WTC11 (cell line): ENCODE results near the gene DNAJB5. TPM values are rescaled to one million over a fixed set of nuclear protein-coding genes. Genes with fewer than 3 reads are reported as not detected.

Source experiments
- ATAC-seq: fragments of 200-7000 bp; cut with Tn5 transposase; 2 replicates; pipeline ENCODE4 v1.10.0; 2021; ENCODE audit warnings: mild to moderate bottlenecking, moderate library complexity
- CTCF ChIA-PET: fragments of 300-600 bp; sonication (Branson Sonifier 250); formaldehyde crosslinking; loops from one replicate; lab custom pipeline; 2021; ENCODE audit warnings: antibody characterized with exemption; lab: Charles Lee
- POLR2A ChIA-PET: fragments of 350-600 bp; sonication (Branson Sonifier 250); formaldehyde crosslinking; loops from one replicate; lab custom pipeline; 2021; ENCODE audit warnings: antibody characterized with exemption; lab: Charles Lee
- DNase-seq: peaks from one replicate; pipeline ENCODE4 v3.0.0; 2021; ENCODE audit warnings: low spot score
- H3K27ac Mint-ChIP-seq: 2 replicates; pipeline ENCODE4 v1.8.0; 2021; ENCODE audit warnings: mixed read lengths
- H3K27me3 Mint-ChIP-seq: 2 replicates; pipeline ENCODE4 v1.8.0; 2021; ENCODE audit warnings: low read depth, mild to moderate bottlenecking, moderate library complexity, mixed read lengths
- H3K36me3 Mint-ChIP-seq: 2 replicates; pipeline ENCODE4 v1.8.0; 2021; ENCODE audit warnings: mixed read lengths
- H3K4me1 Mint-ChIP-seq: 2 replicates; pipeline ENCODE4 v1.8.0; 2022; ENCODE audit warnings: mixed read lengths
- H3K4me3 Mint-ChIP-seq: 2 replicates; pipeline ENCODE4 v1.8.0; 2021; ENCODE audit warnings: mild to moderate bottlenecking, moderate library complexity, mixed read lengths
- H3K9me3 Mint-ChIP-seq: 2 replicates; pipeline ENCODE4 v1.8.0; 2021; ENCODE audit warnings: mixed read lengths
- ATF3 ChIP-seq: sonication (generic); formaldehyde crosslinking; conservative IDR thresholded peaks from 2 replicates; pipeline ENCODE4 v1.8.1; 2022; ENCODE audit warnings: mild to moderate bottlenecking, missing genetic modification reagents
- CDX4 ChIP-seq: fragments of 250-450 bp; sonication (Bioruptor Pico); IDR thresholded peaks from 2 replicates; pipeline ENCODE4 v1.9.0; 2021; ENCODE audit warnings: moderate library complexity, mild to moderate bottlenecking, inconsistent platforms, borderline replicate concordance
- CREB1 ChIP-seq: sonication (generic); formaldehyde crosslinking; IDR thresholded peaks from 2 replicates; pipeline ENCODE4 v1.8.0; 2023; ENCODE audit warnings: mild to moderate bottlenecking, missing genetic modification reagents
- ETV6 ChIP-seq: sonication (generic); formaldehyde crosslinking; IDR thresholded peaks from 2 replicates; pipeline ENCODE4 v1.8.1; 2022; ENCODE audit warnings: mild to moderate bottlenecking, missing genetic modification reagents
- GABPB1 ChIP-seq: sonication (generic); formaldehyde crosslinking; IDR thresholded peaks from 2 replicates; pipeline ENCODE4 v1.8.1; 2023; ENCODE audit warnings: mild to moderate bottlenecking, missing genetic modification reagents
- GTF2I ChIP-seq: fragments of 250-450 bp; sonication (Bioruptor Pico); conservative IDR thresholded peaks from 2 replicates; pipeline ENCODE4 v1.4.0; 2021; ENCODE audit warnings: mild to moderate bottlenecking
- IRF2 ChIP-seq: sonication (generic); formaldehyde crosslinking; IDR thresholded peaks from 2 replicates; pipeline ENCODE4 v1.8.0; 2022; ENCODE audit warnings: low read depth, missing genetic modification reagents, borderline replicate concordance
- JAZF1 ChIP-seq: fragments of 250-450 bp; sonication (Bioruptor Pico); IDR thresholded peaks from 2 replicates; pipeline ENCODE4 v1.9.0; 2021; ENCODE audit warnings: moderate library complexity, mild to moderate bottlenecking, inconsistent platforms
- JUN ChIP-seq: sonication (generic); formaldehyde crosslinking; IDR thresholded peaks from 2 replicates; pipeline ENCODE4 v1.8.0; 2023; ENCODE audit warnings: mild to moderate bottlenecking, missing genetic modification reagents
- KAT7 ChIP-seq: sonication (generic); formaldehyde crosslinking; IDR thresholded peaks from 2 replicates; pipeline ENCODE4 v1.8.1; 2023; ENCODE audit warnings: missing genetic modification reagents, mild to moderate bottlenecking, borderline replicate concordance
- MXD4 ChIP-seq: fragments of 250-450 bp; sonication (Bioruptor Pico); IDR thresholded peaks from 2 replicates; pipeline ENCODE4 v1.8.0; 2021; ENCODE audit warnings: mild to moderate bottlenecking, moderate library complexity, borderline replicate concordance
- MYBL2 ChIP-seq: sonication (generic); formaldehyde crosslinking; IDR thresholded peaks from 2 replicates; pipeline ENCODE4 v1.8.1; 2023; ENCODE audit warnings: mild to moderate bottlenecking, moderate library complexity, missing genetic modification reagents
- NFYB ChIP-seq: sonication (generic); formaldehyde crosslinking; conservative IDR thresholded peaks from 2 replicates; pipeline ENCODE4 v1.8.0; 2022; ENCODE audit warnings: low read depth, missing genetic modification reagents
- OVOL2 ChIP-seq: fragments of 250-450 bp; sonication (Bioruptor Pico); IDR thresholded peaks from 2 replicates; pipeline ENCODE4 v1.9.0; 2021; ENCODE audit warnings: mild to moderate bottlenecking, borderline replicate concordance
- PRDM15 ChIP-seq: sonication (generic); formaldehyde crosslinking; IDR thresholded peaks from 2 replicates; pipeline ENCODE4 v1.8.0; 2022; ENCODE audit warnings: missing genetic modification reagents
- SOX15 ChIP-seq: fragments of 250-450 bp; sonication (Bioruptor Pico); IDR thresholded peaks from 2 replicates; pipeline ENCODE4 v1.9.0; 2021; ENCODE audit warnings: mild to moderate bottlenecking
- SP1 ChIP-seq: sonication (generic); formaldehyde crosslinking; conservative IDR thresholded peaks from 2 replicates; pipeline ENCODE4 v1.8.1; 2022; ENCODE audit warnings: missing genetic modification reagents
- STAT6 ChIP-seq: sonication (generic); formaldehyde crosslinking; conservative IDR thresholded peaks from 2 replicates; pipeline ENCODE4 v1.8.1; 2023; ENCODE audit warnings: mild to moderate bottlenecking, low read depth, missing genetic modification reagents, moderate library complexity
- TEAD1 ChIP-seq: sonication (generic); formaldehyde crosslinking; IDR thresholded peaks from 2 replicates; pipeline ENCODE4 v1.8.0; 2022; ENCODE audit warnings: mild to moderate bottlenecking, missing genetic modification reagents
- TEAD4 ChIP-seq: sonication (generic); formaldehyde crosslinking; IDR thresholded peaks from 2 replicates; pipeline ENCODE4 v1.8.0; 2022; ENCODE audit warnings: mild to moderate bottlenecking, missing genetic modification reagents
- TP53 ChIP-seq: sonication (generic); formaldehyde crosslinking; IDR thresholded peaks from 2 replicates; pipeline ENCODE4 v1.8.1; 2023; ENCODE audit warnings: mild to moderate bottlenecking, missing genetic modification reagents
- ZBTB21 ChIP-seq: sonication (generic); formaldehyde crosslinking; IDR thresholded peaks from 2 replicates; pipeline ENCODE4 v1.8.1; 2023; ENCODE audit warnings: mild to moderate bottlenecking, missing genetic modification reagents, borderline replicate concordance
- ZNF317 ChIP-seq: sonication (generic); formaldehyde crosslinking; IDR thresholded peaks from 2 replicates; pipeline ENCODE4 v1.8.1; 2023; ENCODE audit warnings: low read depth, mild to moderate bottlenecking, moderate library complexity, missing genetic modification reagents, borderline replicate concordance
- ZNF512 ChIP-seq: sonication (generic); formaldehyde crosslinking; IDR thresholded peaks from 2 replicates; pipeline ENCODE4 v1.8.1; 2022; ENCODE audit warnings: missing genetic modification reagents, borderline replicate concordance
- total RNA-seq: library from RNA; stranded (reverse); gene quantifications from 3 replicates; pipeline ENCODE4 v1.2.3, GENCODE V29; 2021

Gene DNAJB5
- total RNA-seq, 1 experiment from 2014 or later = 30.0 TPM

GRCh38 chr9:34963552-34963951 is 26.0 kb upstream of the DNAJB5 start:
- H3K4me3 Mint-ChIP-seq = no peak overlapping the region
- TF ChIP-seq GABPB1 = no peak
- TF ChIP-seq SP1 (CRISPR knock-in tag) = no peak
- TF ChIP-seq SOX15 (CRISPR knock-in tag) = no peak
- no peak for TF ChIP-seq ZBTB21 (CRISPR knock-in tag)
- no peak for TF ChIP-seq CREB1 (CRISPR knock-in tag)
- TF ChIP-seq STAT6 (CRISPR knock-in tag) = no peak
- TF ChIP-seq TEAD4 (CRISPR knock-in tag) = no peak
- no peak for TF ChIP-seq JAZF1 (CRISPR knock-in tag)
- TF ChIP-seq IRF2 (CRISPR knock-in tag) = no peak
- no peak for TF ChIP-seq ETV6 (CRISPR knock-in tag)
- no peak for TF ChIP-seq MYBL2 (CRISPR knock-in tag)
- TF ChIP-seq PRDM15 (CRISPR knock-in tag) = no peak
- H3K4me1 Mint-ChIP-seq = peaks cover 16% of the 10 kb centered on the region
- ChIA-PET CTCF (interaction anchor here (1.1 to 2.3 kb wide), 2 partner anchors 34 to 64 kb away, joined by 3 to 14 read pairs; no protein-coding TSS in a partner anchor), POLR2A (interaction anchor here (0.7 kb wide), 1 partner anchor 1134 kb away, joined by 3 read pairs; no protein-coding TSS in a partner anchor)
- no peaks in the 10 kb centered on the region for H3K9me3 Mint-ChIP-seq
- H3K27me3 Mint-ChIP-seq = peaks cover 32% of the 10 kb centered on the region
- no peak for DNase-seq
- no peaks in the 10 kb centered on the region for H3K36me3 Mint-ChIP-seq
- no peak overlapping the region for H3K27ac Mint-ChIP-seq
- no peak for ATAC-seq

GRCh38 chr9:34964458-34964857 is 25.1 kb upstream of the DNAJB5 start:
- no peak for DNase-seq
- peaks cover 23% of the 10 kb centered on the region for H3K27me3 Mint-ChIP-seq
- no peak overlapping the region for H3K27ac Mint-ChIP-seq
- no peaks in the 10 kb centered on the region for H3K9me3 Mint-ChIP-seq
- H3K36me3 Mint-ChIP-seq = no peaks in the 10 kb centered on the region
- H3K4me1 Mint-ChIP-seq = peaks cover 14% of the 10 kb centered on the region
- no peak overlapping the region for H3K4me3 Mint-ChIP-seq
- no peak for TF ChIP-seq KAT7 (CRISPR knock-in tag)
- TF ChIP-seq NFYB (CRISPR knock-in tag) = no peak
- TF ChIP-seq, all 79 proteins: peak for 0
- POLR2A ChIA-PET = no interaction called here
- no peak for ATAC-seq
- CTCF ChIA-PET = interaction anchor here (1.3 to 3.7 kb wide), 4 partner anchors 20 to 262 kb away, joined by 3 to 22 read pairs (median 10); no protein-coding TSS in a partner anchor

- ChIA-PET CTCF (interaction anchor here (2.1 to 2.4 kb wide), 2 partner anchors 14 to 23 kb away, joined by 7 to 9 read pairs; no protein-coding TSS in a partner anchor), POLR2A (no interaction called here)
- Mint-ChIP-seq H3K4me1 (peaks cover 12% of the 10 kb centered on the region), H3K4me3 (no peak overlapping the region), H3K27me3 (no peaks in the 10 kb centered on the region), H3K27ac (no peak overlapping the region), H3K36me3 (no peaks in the 10 kb centered on the region), H3K9me3 (no peaks in the 10 kb centered on the region)
- DNase-seq (no peak), ATAC-seq (no peak)
- TF ChIP-seq ATF3 (CRISPR knock-in tag) (no peak), OVOL2 (no peak), ZNF317 (CRISPR knock-in tag) (no peak), GTF2I (CRISPR knock-in tag) (no peak), JUN (CRISPR knock-in tag) (no peak), CDX4 (CRISPR knock-in tag) (no peak), TEAD1 (CRISPR knock-in tag) (no peak), MXD4 (CRISPR knock-in tag) (no peak), TP53 (no peak), SOX15 (CRISPR knock-in tag) (no peak), ZNF512 (CRISPR knock-in tag) (no peak)
Observed at GRCh38 chr9:34971146-34971811, 18.3 kb upstream of the DNAJB5 start.
